ENCODE results near the gene DKK3.

Gene DKK3

DNA sequence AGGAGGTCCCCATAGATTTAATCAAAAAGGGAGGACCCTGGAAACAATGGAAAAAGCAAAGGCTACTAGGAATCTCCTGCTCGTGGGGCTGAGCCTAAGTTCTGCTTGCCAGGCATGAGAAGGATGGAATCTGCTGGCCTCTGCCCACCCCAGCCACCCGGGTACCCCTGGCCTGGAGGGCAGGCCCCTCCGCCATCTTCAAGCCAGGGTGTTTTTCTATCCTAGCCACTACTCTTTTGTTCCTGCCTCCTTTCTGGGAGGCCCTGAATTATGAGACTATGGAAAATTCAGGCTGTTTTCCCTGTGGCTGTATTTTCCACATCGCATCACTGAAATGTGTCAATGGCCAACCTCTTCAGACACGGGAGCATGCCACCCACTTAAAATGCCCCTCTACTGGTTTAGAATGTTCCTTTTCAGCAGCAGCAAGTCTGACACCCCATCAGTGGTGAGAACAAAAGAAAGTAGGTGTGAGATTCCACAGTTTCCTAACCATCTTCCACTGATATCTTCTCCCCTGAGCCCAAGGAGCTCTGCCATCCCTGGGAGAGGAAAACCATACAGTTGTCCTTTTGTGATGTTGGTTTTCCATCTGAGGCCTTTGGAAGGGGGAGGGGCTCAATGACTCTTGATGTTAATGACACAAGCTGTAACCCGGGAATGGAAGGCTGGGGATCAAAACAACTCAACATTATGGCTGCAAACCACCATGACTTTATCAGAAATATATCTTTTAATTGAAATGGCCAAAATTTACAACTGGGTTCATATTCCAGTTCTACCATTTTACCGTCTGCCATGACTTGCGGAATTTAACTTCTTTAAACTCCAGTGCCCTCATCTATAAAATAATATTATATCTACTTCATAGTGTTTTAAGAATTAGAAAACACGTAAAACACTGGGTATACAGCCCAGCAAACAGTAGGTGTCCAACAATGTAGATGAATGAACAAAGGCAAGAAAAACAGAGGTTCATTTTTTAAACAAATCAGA lies 22.2 kb downstream of the DKK3 start:
- Histone ChIP-seq H2AFZ (ENCODE audit: low read depth, low read length, severe bottlenecking) (no peak overlapping the region), H3F3A (ENCODE audit: insufficient read depth) (no peaks in the 10 kb centered on the region), H3K4me2 (ENCODE audit: low read depth, low read length, poor library complexity, severe bottlenecking) (no peak overlapping the region), H3K79me2 (ENCODE audit: insufficient read depth, low read length) (no peaks in the 10 kb centered on the region), H3K27ac (ENCODE audit: low read depth, low read length) (no peak overlapping the region), H3K9ac (ENCODE audit: low read length) (no peak overlapping the region), H3K4me3 (ENCODE audit: insufficient read depth, low read length, poor library complexity, severe bottlenecking) (no peak overlapping the region), H3K9me2 (replicated peaks; ENCODE audit: insufficient read depth, low read length) (no peaks in the 10 kb centered on the region), H3K27me3 (ENCODE audit: low read length) (no peaks in the 10 kb centered on the region), H4K20me1 (ENCODE audit: low read depth, low read length) (no peaks in the 10 kb centered on the region), H3K36me3 (ENCODE audit: low read length) (no peaks in the 10 kb centered on the region), H3K9me3 (ENCODE audit: insufficient read depth, low read length) (no peaks in the 10 kb centered on the region)
- TF ChIP-seq CTCF (IDR thresholded peaks at IDR 0.05; ENCODE audit: insufficient read depth, low read length, poor library complexity, severe bottlenecking): no peak
- no peak for TF ChIP-seq EZH2phosphoT487 (conservative IDR thresholded peaks at IDR 0.05; ENCODE audit: low read length)

DNA sequence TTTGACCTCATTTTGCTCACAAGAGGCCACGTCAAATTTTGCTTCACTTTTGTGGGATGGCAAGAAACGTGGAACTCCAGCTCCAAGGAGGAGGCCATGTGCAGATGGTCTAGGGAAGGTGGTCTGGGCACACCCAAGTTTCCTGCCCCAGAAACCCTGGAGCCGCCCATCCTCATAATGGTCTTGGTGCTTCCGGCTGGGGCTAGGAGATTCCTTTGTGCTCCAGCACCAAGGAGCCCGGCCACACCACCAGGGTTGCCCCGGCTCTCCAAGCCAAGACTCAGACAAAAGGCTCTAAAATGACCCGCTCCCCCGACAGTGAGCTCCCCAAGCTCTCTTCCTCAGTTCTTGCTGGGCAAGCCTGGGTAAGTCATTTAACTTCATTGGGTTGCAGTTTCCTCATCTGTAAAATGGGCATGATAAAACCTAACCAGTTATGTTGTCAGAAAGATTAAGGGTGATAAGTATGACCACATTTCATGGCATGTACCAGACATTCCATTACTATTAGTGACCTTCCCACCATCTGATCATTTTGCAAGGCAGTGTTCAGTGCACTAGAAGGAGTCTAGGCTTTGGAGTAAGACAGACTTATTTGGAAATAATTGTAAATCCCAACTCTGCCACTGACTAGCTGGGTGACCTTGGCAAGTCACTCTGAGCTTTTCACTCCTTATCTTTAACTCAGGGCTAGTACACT lies 23.3 kb downstream of the DKK3 start:
- Histone ChIP-seq H3K27ac (ENCODE audit: low read depth, low read length) (no peak overlapping the region), H3K79me2 (ENCODE audit: insufficient read depth, low read length) (no peaks in the 10 kb centered on the region)

GRCh38 chr11:11984563-11984962 lies 23.9 kb downstream of the DKK3 start:
- H3K9me2 ChIP-seq (replicated peaks; ENCODE audit: insufficient read depth, low read length): no peaks in the 10 kb centered on the region
- H3K9ac ChIP-seq (ENCODE audit: low read length): no peak overlapping the region
- H3K4me3 ChIP-seq (ENCODE audit: insufficient read depth, low read length, poor library complexity, severe bottlenecking): no peak overlapping the region
- no peaks in the 10 kb centered on the region for H3K9me3 ChIP-seq (ENCODE audit: insufficient read depth, low read length)
- H3F3A ChIP-seq (ENCODE audit: insufficient read depth): no peaks in the 10 kb centered on the region
- H3K79me2 ChIP-seq (ENCODE audit: insufficient read depth, low read length): no peaks in the 10 kb centered on the region
- no peaks in the 10 kb centered on the region for H3K27me3 ChIP-seq (ENCODE audit: low read length)
- H3K36me3 ChIP-seq (ENCODE audit: low read length): no peaks in the 10 kb centered on the region
- no peak overlapping the region for H3K4me2 ChIP-seq (ENCODE audit: low read depth, low read length, poor library complexity, severe bottlenecking)
- no peak overlapping the region for H2AFZ ChIP-seq (ENCODE audit: low read depth, low read length, severe bottlenecking)
- no peaks in the 10 kb centered on the region for H4K20me1 ChIP-seq (ENCODE audit: low read depth, low read length)
- TF ChIP-seq EZH2phosphoT487 (conservative IDR thresholded peaks at IDR 0.05; ENCODE audit: low read length) (no peak), CTCF (IDR thresholded peaks at IDR 0.05; ENCODE audit: insufficient read depth, low read length, poor library complexity, severe bottlenecking) (no peak)
- H3K27ac ChIP-seq (ENCODE audit: low read depth, low read length): no peak overlapping the region

More for the DNA sequence above, 23.3 kb downstream of the DKK3 start:
- TF ChIP-seq EZH2phosphoT487 (conservative IDR thresholded peaks at IDR 0.05; ENCODE audit: low read length) (no peak), CTCF (IDR thresholded peaks at IDR 0.05; ENCODE audit: insufficient read depth, low read length, poor library complexity, severe bottlenecking) (no peak)
- Histone ChIP-seq H3K9me3 (ENCODE audit: insufficient read depth, low read length) (no peaks in the 10 kb centered on the region), H3K36me3 (ENCODE audit: low read length) (no peaks in the 10 kb centered on the region), H2AFZ (ENCODE audit: low read depth, low read length, severe bottlenecking) (no peak overlapping the region), H3K27me3 (ENCODE audit: low read length) (no peaks in the 10 kb centered on the region), H3K9ac (ENCODE audit: low read length) (no peak overlapping the region), H4K20me1 (ENCODE audit: low read depth, low read length) (no peaks in the 10 kb centered on the region), H3K9me2 (replicated peaks; ENCODE audit: insufficient read depth, low read length) (no peaks in the 10 kb centered on the region), H3F3A (ENCODE audit: insufficient read depth) (no peaks in the 10 kb centered on the region), H3K4me3 (ENCODE audit: insufficient read depth, low read length, poor library complexity, severe bottlenecking) (no peak overlapping the region), H3K4me2 (ENCODE audit: low read depth, low read length, poor library complexity, severe bottlenecking) (no peak overlapping the region)
